GM10266 (cell line): ENCODE data around the gene EVC2.

Experiments
- DNase-seq: peaks from one replicate; pipeline ENCODE4 v3.0.0; 2012; ENCODE audit errors: extremely low spot score
- TF ChIP-seq, protein P1 (sequence below): IDR thresholded peaks from 2 replicates; pipeline ENCODE4 v1.5.1; 2012; ENCODE audit warnings: mild to moderate bottlenecking, low read depth; ENCODE audit not compliant: control insufficient read depth, insufficient read depth; ENCODE audit errors: missing control alignments

EVC2 gene

DNA sequence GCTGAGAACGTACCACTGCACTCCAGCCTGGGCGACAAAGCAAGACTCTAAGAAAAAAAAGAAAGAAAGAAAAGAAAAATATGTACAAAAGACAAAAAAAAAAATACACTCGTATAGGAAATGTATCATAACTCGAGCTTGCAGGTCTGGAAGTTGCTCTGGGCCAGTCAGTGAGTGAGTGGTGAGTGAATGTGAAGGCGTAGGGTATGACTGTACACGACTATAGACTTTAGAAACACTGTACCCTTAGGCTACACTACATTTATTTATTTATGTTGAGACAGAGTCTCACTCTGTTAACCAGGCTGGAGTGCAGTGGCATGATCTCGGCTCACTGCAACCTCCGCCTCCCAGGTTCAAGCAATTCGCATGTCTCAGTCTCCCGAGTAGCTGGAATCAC, 29.4 kb downstream of the EVC2 start:
- DNase-seq, result no peak
- TF ChIP-seq, protein P1, sequence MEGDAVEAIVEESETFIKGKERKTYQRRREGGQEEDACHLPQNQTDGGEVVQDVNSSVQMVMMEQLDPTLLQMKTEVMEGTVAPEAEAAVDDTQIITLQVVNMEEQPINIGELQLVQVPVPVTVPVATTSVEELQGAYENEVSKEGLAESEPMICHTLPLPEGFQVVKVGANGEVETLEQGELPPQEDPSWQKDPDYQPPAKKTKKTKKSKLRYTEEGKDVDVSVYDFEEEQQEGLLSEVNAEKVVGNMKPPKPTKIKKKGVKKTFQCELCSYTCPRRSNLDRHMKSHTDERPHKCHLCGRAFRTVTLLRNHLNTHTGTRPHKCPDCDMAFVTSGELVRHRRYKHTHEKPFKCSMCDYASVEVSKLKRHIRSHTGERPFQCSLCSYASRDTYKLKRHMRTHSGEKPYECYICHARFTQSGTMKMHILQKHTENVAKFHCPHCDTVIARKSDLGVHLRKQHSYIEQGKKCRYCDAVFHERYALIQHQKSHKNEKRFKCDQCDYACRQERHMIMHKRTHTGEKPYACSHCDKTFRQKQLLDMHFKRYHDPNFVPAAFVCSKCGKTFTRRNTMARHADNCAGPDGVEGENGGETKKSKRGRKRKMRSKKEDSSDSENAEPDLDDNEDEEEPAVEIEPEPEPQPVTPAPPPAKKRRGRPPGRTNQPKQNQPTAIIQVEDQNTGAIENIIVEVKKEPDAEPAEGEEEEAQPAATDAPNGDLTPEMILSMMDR, result no peak

DNA sequence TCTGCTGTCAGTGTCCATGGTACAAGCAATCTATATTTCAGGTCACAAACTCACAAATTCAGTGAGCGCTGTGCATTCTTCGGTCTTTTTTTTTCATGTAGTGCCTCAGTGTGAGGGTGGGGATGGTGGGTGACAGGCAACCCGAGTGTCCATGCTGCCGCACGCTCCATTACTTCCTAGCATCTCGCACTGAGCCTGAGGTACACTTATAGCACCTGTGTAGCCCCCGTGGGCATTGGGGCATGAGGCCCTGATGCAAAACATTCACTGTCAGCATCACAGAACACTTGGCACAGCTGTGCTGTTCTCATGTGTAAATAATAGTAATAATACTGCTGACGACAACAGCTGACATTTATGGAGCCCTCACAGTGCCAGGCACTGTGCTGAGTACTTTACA, 31.6 kb downstream of the EVC2 start:
- TF ChIP-seq, protein P1, result no peak
- DNase-seq, result no peak

GRCh38 chr4:5666741-5667140, 41.6 kb downstream of the EVC2 start:
- no peak for DNase-seq
- TF ChIP-seq, protein P1, result no peak

GRCh38 chr4:5664778-5665177, 43.6 kb downstream of the EVC2 start:
- no peak for DNase-seq
- TF ChIP-seq, protein P1, result no peak

DNA sequence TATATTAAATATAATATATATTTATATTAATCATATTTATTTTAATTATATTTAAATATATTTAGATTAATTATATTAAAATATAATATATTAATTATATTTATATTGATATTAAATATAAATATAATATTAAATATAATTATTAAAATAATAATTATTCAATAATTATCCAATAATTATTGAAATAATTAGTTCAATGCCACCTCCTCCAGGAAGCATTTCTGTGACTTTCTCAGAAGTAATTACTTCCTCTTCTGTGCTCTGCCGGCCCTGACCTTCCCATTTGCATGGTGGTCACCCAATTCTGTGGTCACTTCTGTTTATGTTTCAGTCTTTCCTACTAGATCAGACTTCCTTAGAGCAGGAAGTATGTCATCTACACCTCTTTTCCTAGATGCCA, 45.8 kb downstream of the EVC2 start:
- TF ChIP-seq, protein P1, result no peak
- no peak for DNase-seq

DNA sequence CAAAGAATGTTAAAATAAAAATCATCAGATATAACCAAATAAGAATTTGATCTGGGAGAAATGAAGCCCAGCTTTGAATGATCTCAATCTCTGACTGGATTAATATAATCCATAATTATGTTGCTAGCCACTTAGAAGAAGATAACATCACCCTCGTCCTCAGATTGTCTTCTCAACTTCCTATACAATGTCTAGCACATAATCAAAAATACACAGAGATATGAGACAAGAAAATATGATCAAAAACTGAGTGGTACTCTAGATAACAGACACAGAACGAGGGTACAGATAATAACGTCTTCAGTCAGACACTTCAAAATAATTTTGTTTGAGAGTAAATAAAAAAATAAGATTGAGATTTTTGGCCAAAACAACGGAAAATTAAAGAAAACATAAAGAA, 47.1 kb downstream of the EVC2 start:
- DNase-seq, result no peak
- TF ChIP-seq, protein P1, result no peak

GRCh38 chr4:5660185-5660584, 48.2 kb downstream of the EVC2 start:
- TF ChIP-seq, protein P1, result no peak
- no peak for DNase-seq
